NAMALWA (cell line): ENCODE data around the gene ACCS.

Experiments used
- DNase-seq: peaks from one replicate; pipeline ENCODE4 v3.0.0-alpha.2; 2015; ENCODE audit warnings: low spot score

The ACCS gene

GRCh38 chr11:44037658-44037998, 28.4 kb upstream of the ACCS start:
- DNase-seq, result no peak

- no peak for DNase-seq
Measured at GRCh38 chr11:44043157-44043556, 22.9 kb upstream of the ACCS start.

GRCh38 chr11:44046182-44046581, 19.9 kb upstream of the ACCS start:
- DNase-seq, result no peak

- DNase-seq, result no peak
Measured at GRCh38 chr11:44047298-44047697, 18.8 kb upstream of the ACCS start.

- no peak for DNase-seq
Measured at GRCh38 chr11:44047931-44048431, 18.1 kb upstream of the ACCS start, which contains the start of gene ACCSL. Gene ACCSL, plus strand, starts transcription at chr11:44047981. Its CDS starts 56 bp downstream, at chr11:44048037.

- no peak for DNase-seq
Measured at GRCh38 chr11:44049832-44050231, 16.2 kb upstream of the ACCS start.

GRCh38 chr11:44051171-44051570, 14.9 kb upstream of the ACCS start:
- no peak for DNase-seq

- DNase-seq, result no peak
Measured at GRCh38 chr11:44057340-44057739, 8.7 kb upstream of the ACCS start.

GRCh38 chr11:44058275-44058674, 7.8 kb upstream of the ACCS start:
- no peak for DNase-seq

- DNase-seq, result no peak
Measured at GRCh38 chr11:44065161-44065661, 859 bp upstream of the ACCS start.

- no peak for DNase-seq
Measured at GRCh38 chr11:44066732-44067141, 667 bp downstream of the ACCS start.

GRCh38 chr11:44067266-44067665, 1.2 kb downstream of the ACCS start:
- no peak for DNase-seq

GRCh38 chr11:44068180-44068579, 2.1 kb downstream of the ACCS start:
- no peak for DNase-seq

- DNase-seq, result no peak
Measured at GRCh38 chr11:44071157-44071556, 5.1 kb downstream of the ACCS start.

GRCh38 chr11:44072757-44073658, 6.9 kb downstream of the ACCS start:
- no peak for DNase-seq

- no peak for DNase-seq
Measured at GRCh38 chr11:44078794-44079193, 12.7 kb downstream of the ACCS start.

GRCh38 chr11:44079376-44079775, 13.3 kb downstream of the ACCS start:
- DNase-seq, result no peak

GRCh38 chr11:44080951-44081350, 14.9 kb downstream of the ACCS start:
- no peak for DNase-seq

- DNase-seq, result no peak
Measured at GRCh38 chr11:44082645-44083044, 16.6 kb downstream of the ACCS start.

- no peak for DNase-seq
Measured at GRCh38 chr11:44083433-44083832, 17.4 kb downstream of the ACCS start.

- no peak for DNase-seq
Measured at GRCh38 chr11:44083906-44084305, 17.8 kb downstream of the ACCS start.

- DNase-seq, result no peak
Measured at GRCh38 chr11:44085330-44085729, 19.3 kb downstream of the ACCS start.

- no peak for DNase-seq
Measured at GRCh38 chr11:44088377-44088776, 22.3 kb downstream of the ACCS start.

GRCh38 chr11:44088871-44089270, 22.8 kb downstream of the ACCS start:
- no peak for DNase-seq
